SU-DHL-6 (cell line): ENCODE results near the gene LHX6.

Experiments used
- H2AFZ ChIP-seq: fragments of 200-600 bp; sonication (generic); 2 replicates; pipeline ENCODE4 v1.6.1; 2014; ENCODE audit warnings: low read depth, mild to moderate bottlenecking, moderate library complexity, mixed read lengths, antibody characterized with exemption, low read length; ENCODE audit not compliant: severe bottlenecking
- H3F3A ChIP-seq: fragments of 200-600 bp; shearing (Covaris generic); 2 replicates; pipeline ENCODE4 v1.6.0; 2016; ENCODE audit warnings: antibody characterized with exemption, mild to moderate bottlenecking; ENCODE audit not compliant: insufficient read depth
- H3K27ac ChIP-seq: fragments of 200-600 bp; sonication (generic); 2 replicates; pipeline ENCODE4 v1.5.1; 2016; ENCODE audit warnings: low read depth, mild to moderate bottlenecking, low read length, moderate library complexity, mixed read lengths
- H3K27me3 ChIP-seq: fragments of 200-600 bp; sonication (generic), shearing (Covaris generic); 2 replicates; pipeline ENCODE4 v1.6.0; 2014; ENCODE audit warnings: mild to moderate bottlenecking, low read length
- H3K36me3 ChIP-seq: fragments of 200-600 bp; sonication (generic); 2 replicates; pipeline ENCODE4 v1.6.1; 2014; ENCODE audit warnings: mild to moderate bottlenecking, low read length, mixed read lengths
- H3K4me2 ChIP-seq: fragments of 300-600, 200-600 bp; shearing (Covaris generic), sonication (generic); 2 replicates; pipeline ENCODE4 v1.6.0; 2014; ENCODE audit warnings: low read length, low read depth, mild to moderate bottlenecking; ENCODE audit not compliant: poor library complexity, severe bottlenecking
- H3K4me3 ChIP-seq: fragments of 200-600 bp; sonication (generic); 2 replicates; pipeline ENCODE4 v1.5.1; 2014; ENCODE audit warnings: antibody characterized with exemption, low read length, mild to moderate bottlenecking, mixed read lengths; ENCODE audit not compliant: insufficient read depth, poor library complexity, severe bottlenecking
- H3K79me2 ChIP-seq: fragments of 200-600 bp; sonication (generic); 2 replicates; pipeline ENCODE4 v1.6.1; 2014; ENCODE audit warnings: mild to moderate bottlenecking, low read length, moderate library complexity; ENCODE audit not compliant: insufficient read depth
- H3K9ac ChIP-seq: fragments of 200-600 bp; sonication (generic); 2 replicates; pipeline ENCODE4 v1.7.0; 2014; ENCODE audit warnings: mild to moderate bottlenecking, low read length
- H3K9me2 ChIP-seq: fragments of 200-600 bp; sonication (generic); replicated peaks from 2 replicates; pipeline ENCODE4 v1.6.1; 2014; ENCODE audit warnings: low read length; ENCODE audit not compliant: insufficient read depth
- H3K9me3 ChIP-seq: fragments of 200-600 bp; sonication (generic); 2 replicates; pipeline ENCODE4 v1.6.1; 2014; ENCODE audit warnings: low read length, mixed read lengths; ENCODE audit not compliant: insufficient read depth
- H4K20me1 ChIP-seq: fragments of 200-600 bp; sonication (generic); 2 replicates; pipeline ENCODE4 v1.6.1; 2014; ENCODE audit warnings: low read depth, mild to moderate bottlenecking, antibody characterized with exemption, low read length, moderate library complexity, mixed read lengths
- CTCF ChIP-seq: fragments of 200-600 bp; sonication (generic); IDR thresholded peaks from one replicate; pipeline ENCODE4 v1.5.1; 2017; ENCODE audit warnings: antibody characterized with exemption, mild to moderate bottlenecking, low read length, moderate library complexity; ENCODE audit not compliant: insufficient read depth, poor library complexity, severe bottlenecking
- EZH2phosphoT487 ChIP-seq: fragments of 200-600 bp; sonication (generic), shearing (Covaris generic); conservative IDR thresholded peaks from 2 replicates; pipeline ENCODE4 v1.6.1; 2018; ENCODE audit warnings: mild to moderate bottlenecking, antibody characterized with exemption, low read length, moderate library complexity, mixed read lengths

LHX6 gene

GRCh38 chr9:122172131-122172530 is 56.6 kb downstream of the LHX6 start:
- Histone ChIP-seq H3K27me3 (no peaks in the 10 kb centered on the region; the same call in 1 of the 2 replicates), H3K79me2 (no peaks in the 10 kb centered on the region), H3K4me2 (no peak overlapping the region), H3K9me2 (no peaks in the 10 kb centered on the region), H3K27ac (no peak overlapping the region), H3F3A (no peaks in the 10 kb centered on the region), H3K9me3 (no peaks in the 10 kb centered on the region), H3K36me3 (no peaks in the 10 kb centered on the region), H3K4me3 (no peak overlapping the region), H4K20me1 (no peaks in the 10 kb centered on the region), H3K9ac (no peak overlapping the region), H2AFZ (no peak overlapping the region)
- TF ChIP-seq CTCF (no peak), EZH2phosphoT487 (no peak)

DNA sequence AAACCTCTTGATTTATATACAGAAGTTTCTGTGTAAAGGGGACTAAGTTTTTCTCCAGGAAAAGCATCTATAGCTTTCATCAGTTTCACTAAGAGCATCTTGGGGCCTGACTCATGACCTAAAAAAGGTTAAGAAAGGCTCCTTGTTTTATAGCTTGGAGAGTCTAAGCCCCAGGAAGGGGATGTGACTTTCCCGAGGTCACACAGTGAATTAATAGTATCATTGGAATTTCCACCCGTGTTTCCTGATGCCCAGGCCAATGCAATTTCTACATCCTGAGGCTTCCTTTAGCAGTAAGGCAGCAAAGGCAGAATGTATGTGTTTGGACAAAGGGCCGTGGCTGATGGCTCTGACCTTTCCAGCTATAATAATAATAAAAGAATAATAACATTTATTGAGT is 60.4 kb downstream of the LHX6 start:
- Histone ChIP-seq H3K9me2 (no peaks in the 10 kb centered on the region), H2AFZ (no peak overlapping the region), H4K20me1 (no peaks in the 10 kb centered on the region), H3K27ac (no peak overlapping the region), H3K9ac (no peak overlapping the region), H3K9me3 (no peaks in the 10 kb centered on the region), H3K79me2 (no peaks in the 10 kb centered on the region), H3K4me3 (no peak overlapping the region), H3K27me3 (no peaks in the 10 kb centered on the region; the same call in 1 of the 2 replicates), H3F3A (no peaks in the 10 kb centered on the region), H3K4me2 (no peak overlapping the region), H3K36me3 (no peaks in the 10 kb centered on the region)
- TF ChIP-seq CTCF (no peak), EZH2phosphoT487 (no peak)

DNA sequence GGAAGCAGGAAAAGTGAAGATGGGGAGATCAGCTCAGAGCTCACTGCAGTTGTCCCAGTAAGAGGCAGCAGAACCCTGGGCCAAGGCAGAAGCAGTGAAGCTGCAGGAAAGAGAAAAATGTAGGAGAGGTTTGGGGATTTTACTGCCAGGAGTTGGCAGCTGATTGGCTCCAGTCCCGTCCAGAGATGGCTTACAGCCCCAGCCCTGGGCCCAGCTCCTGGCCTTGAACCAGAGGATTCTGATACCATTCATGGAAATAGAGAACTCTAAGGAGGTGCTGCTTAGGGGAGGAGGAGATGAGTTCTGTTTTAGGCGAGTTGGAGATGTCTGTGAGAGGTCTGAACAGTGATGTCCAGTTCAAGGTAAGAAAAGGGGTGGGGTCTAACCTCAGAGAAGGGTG is 64.5 kb downstream of the LHX6 start:
- Histone ChIP-seq H4K20me1 (no peaks in the 10 kb centered on the region), H3F3A (no peaks in the 10 kb centered on the region), H3K9ac (no peak overlapping the region), H3K9me3 (peaks cover 7% of the 10 kb centered on the region; the same call in 1 of the 2 replicates), H3K27me3 (no peaks in the 10 kb centered on the region), H3K27ac (no peak overlapping the region), H3K36me3 (no peaks in the 10 kb centered on the region), H3K9me2 (no peaks in the 10 kb centered on the region), H3K79me2 (peaks cover 2% of the 10 kb centered on the region; the same call in 1 of the 2 replicates), H2AFZ (no peak overlapping the region), H3K4me3 (no peak overlapping the region), H3K4me2 (no peak overlapping the region)
- TF ChIP-seq CTCF (no peak), EZH2phosphoT487 (no peak)
